GM04504 (cell line): ENCODE data around the gene TACO1.

ENCODE experiments used
- DNase-seq: peaks from one replicate; pipeline ENCODE4 v3.0.0-alpha.2; 2012; ENCODE audit warnings: low read depth

TACO1 gene

GRCh38 chr17:63601439-63602371 is 1.0 kb downstream of the TACO1 start:
- DNase-seq, result no peak

GRCh38 chr17:63609816-63610573 is 9.3 kb downstream of the TACO1 start:
- DNase-seq, result no peak

GRCh38 chr17:63610854-63611253 is 10.2 kb downstream of the TACO1 start:
- DNase-seq, result no peak

- DNase-seq, result no peak
Observed at GRCh38 chr17:63611354-63611753, 10.7 kb downstream of the TACO1 start.

DNA sequence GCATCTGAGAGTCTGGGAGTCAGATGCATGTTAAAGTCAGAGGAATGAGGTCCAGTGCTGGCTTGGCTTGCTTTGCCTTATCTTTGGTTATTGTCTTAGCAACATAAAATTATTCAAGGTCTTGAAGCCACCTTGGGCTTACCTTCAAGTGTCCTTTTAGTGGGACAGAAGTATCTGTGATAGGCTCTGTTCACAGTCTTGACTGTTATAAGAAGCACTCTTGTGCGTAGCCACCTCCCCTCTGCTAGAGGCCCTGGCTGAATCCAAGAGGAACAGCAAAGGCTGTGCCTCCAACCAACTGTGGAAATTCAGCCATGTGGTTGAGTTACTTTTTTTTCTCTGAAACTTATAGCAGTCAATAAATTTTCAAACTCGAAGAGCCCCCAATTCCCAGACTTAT is 13.0 kb downstream of the TACO1 start:
- no peak for DNase-seq

- DNase-seq, result no peak
Observed at GRCh38 chr17:63621229-63621683, 20.6 kb downstream of the TACO1 start.

GRCh38 chr17:63621684-63622573 is 21.2 kb downstream of the TACO1 start, which contains the start of gene MAP3K3:
Gene MAP3K3, plus strand, starts transcription at chr17:63622417. Its CDS starts 343 bp downstream, at chr17:63622760.
- peak; percentile 100 for DNase-seq

- DNase-seq, result no peak
Observed at GRCh38 chr17:63622574-63623390, 22.1 kb downstream of the TACO1 start.

GRCh38 chr17:63623786-63624530 is 23.3 kb downstream of the TACO1 start:
- no peak for DNase-seq

GRCh38 chr17:63624531-63624880 is 23.8 kb downstream of the TACO1 start:
- DNase-seq, result no peak

- no peak for DNase-seq
Observed at GRCh38 chr17:63626551-63627180, 26.0 kb downstream of the TACO1 start.

DNA sequence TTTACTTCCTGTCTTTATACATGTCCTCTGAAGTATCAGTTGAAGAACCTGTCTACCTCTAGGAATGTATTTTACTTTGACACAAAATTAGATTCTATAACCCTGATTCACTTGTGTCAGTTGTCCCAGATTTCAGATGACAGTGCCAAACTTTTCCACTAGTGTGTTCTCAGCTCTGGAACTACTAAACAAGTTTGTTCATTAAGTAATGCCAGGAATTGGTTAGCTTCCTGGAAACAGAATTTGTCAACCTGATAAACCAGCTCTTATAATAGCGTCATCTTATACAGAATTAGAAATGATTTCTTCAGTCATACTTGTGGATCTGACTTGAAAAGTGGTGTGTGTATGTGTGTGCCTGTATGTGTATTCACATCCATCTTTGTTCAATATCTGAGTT is 28.9 kb downstream of the TACO1 start:
- DNase-seq, result no peak

GRCh38 chr17:63631062-63631461 is 30.4 kb downstream of the TACO1 start:
- no peak for DNase-seq

GRCh38 chr17:63631626-63632025 is 30.9 kb downstream of the TACO1 start:
- no peak for DNase-seq

DNA sequence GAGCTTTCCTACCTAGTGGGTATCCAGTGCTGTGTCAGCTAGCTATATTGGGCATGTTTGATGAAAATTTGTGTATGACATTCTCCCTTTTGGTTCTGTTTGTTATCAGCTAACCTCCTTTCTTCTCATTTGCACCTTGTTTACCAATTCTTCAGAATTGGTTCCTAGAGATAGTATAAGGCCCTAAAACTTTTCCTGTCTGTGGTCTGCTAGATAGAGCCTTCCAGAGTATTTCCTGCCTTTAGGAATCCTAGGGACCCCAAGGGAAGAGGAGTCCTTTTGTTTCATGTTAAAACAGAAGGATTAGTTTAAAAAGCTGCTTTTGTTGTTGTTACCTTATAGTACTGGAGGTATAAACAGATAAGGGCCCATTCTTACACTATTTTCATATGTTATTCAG is 33.0 kb downstream of the TACO1 start:
- DNase-seq, result no peak

DNA sequence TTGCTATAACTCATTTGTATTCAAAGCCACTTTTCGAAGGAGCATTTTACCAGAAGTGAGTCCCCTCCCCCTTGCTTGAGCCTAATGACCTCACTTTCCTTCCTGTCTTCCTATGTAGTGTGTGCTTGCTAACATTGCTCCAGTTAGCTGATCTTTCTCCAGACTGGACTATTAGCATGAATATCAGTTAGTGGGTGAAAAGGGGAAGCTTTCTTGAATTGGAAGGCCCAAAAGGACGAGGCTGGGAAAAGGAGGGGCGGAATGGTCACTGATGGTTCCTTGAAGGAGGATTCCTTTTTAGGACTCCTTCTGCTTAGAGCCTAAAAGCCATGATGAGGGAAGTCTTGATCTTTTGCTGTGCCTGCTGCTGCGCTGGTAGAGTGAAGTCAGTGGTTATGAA is 33.5 kb downstream of the TACO1 start:
- no peak for DNase-seq

GRCh38 chr17:63634816-63635215 is 34.1 kb downstream of the TACO1 start:
- DNase-seq, result peak; percentile 36

GRCh38 chr17:63635290-63635689 is 34.6 kb downstream of the TACO1 start:
- DNase-seq, result no peak

DNA sequence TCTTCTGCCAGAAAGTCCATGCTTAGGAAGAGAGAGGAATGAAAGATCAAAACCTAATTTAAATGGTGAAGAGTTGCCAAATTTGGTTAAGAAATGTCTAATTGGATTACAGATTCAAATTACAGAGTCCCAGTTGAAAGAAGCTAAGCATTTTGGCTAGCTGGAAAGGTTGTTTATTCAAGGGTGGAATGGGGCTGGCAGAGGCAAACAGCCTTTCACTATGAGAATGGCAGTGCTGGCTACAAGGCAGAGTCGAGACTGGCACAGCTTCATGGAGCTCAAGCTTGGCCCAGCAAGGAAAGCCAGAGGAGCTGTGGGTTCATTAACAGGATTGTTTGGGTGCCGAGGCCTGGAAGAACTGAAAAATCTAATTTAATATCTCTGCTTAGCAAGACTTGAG is 35.1 kb downstream of the TACO1 start:
- no peak for DNase-seq

DNA sequence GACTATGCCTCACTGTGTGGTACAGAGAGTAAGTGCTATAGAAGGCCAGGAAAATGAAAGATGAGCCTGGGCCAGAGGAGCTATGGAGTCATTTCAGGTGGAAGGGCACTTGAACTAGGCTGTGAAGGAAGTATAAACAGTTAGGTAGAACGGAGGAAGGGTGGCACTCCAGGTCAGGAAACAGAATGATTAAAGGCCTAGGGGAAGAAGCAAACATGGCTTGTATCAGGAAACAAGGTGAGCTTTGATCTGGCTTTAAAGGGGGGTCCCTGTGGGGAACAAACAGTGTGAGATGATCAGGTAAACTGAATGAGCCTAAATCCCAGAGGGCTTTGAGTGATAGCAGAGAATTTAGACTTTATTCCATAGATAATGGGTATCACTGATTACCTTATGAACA is 38.4 kb downstream of the TACO1 start:
- DNase-seq, result no peak
